ENCODE measurements around the gene FAM98C. TPM values are rescaled to one million over a fixed set of nuclear protein-coding genes. Genes with fewer than 3 reads are reported as not detected.
A peak's percentile ranks its signal among the peaks of the same experiment; 100 is the strongest.

FAM98C gene
- polyA plus RNA-seq, 1 donor (not counting 4 experiments of a cell fraction or from before 2014, with no cell fraction given): 5.8 TPM

DNA sequence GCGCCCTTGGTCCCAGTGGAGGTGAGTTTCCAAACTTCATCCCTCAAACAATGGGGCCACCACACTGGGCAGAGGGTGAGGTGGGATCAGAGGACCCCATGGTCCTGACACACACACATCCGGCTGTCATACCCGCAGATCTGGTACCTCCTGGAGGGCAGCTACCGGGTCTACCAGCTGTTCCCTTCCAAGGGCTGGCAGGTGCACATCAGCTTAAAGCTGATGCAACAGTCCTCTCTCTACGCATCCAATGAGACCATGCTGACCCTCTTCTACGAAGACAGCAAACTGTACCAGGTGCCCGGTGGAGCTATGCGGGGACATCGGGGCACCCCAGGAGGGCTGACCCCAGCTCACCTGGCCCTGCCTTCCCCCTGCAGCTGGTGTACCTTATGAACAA is 42.5 kb upstream of the FAM98C start:
- Histone ChIP-seq H3K9me1 (ENCODE audit: control insufficient read depth, extremely low read depth, insufficient read depth, low read length) (no peaks in the 10 kb centered on the region), H3K27ac (ENCODE audit: control insufficient read depth, insufficient read depth, low read length) (no peak overlapping the region), H3K9me3 (ENCODE audit: control insufficient read depth, low read depth, low read length) (no peaks in the 10 kb centered on the region), H3K9ac (ENCODE audit: control insufficient read depth, extremely low read depth, insufficient read depth, low read length) (no peak overlapping the region), H3K4me1 (ENCODE audit: control insufficient read depth, extremely low read depth, insufficient read depth, low read length) (peaks cover 6% of the 10 kb centered on the region), H2AFZ (ENCODE audit: control insufficient read depth, low read length) (no peak overlapping the region), H3K4me3 (ENCODE audit: control insufficient read depth in 2 of 3, extremely low read depth in 1 of 3, insufficient read depth in 2 of 3, low read depth in 1 of 3, low read length in 3 of 3) (no peak overlapping the region), H4K20me1 (ENCODE audit: control insufficient read depth, extremely low read depth, insufficient read depth, low read length) (no peaks in the 10 kb centered on the region), H3K27me3 (ENCODE audit: control insufficient read depth, extremely low read depth, insufficient read depth, low read length) (peaks cover 30% of the 10 kb centered on the region), H3K79me2 (ENCODE audit: control insufficient read depth, insufficient read depth, low read length) (no peaks in the 10 kb centered on the region), H3K36me3 (ENCODE audit: control insufficient read depth in 2 of 2, extremely low read depth in 1 of 2, insufficient read depth in 2 of 2, low read length in 2 of 2) (no peaks in the 10 kb centered on the region), H3K4me2 (ENCODE audit: control insufficient read depth, extremely low read depth, insufficient read depth, low read depth, low read length) (no peak overlapping the region)
- no peak for FAIRE-seq
- no peak for DNase-seq (ENCODE audit: low read depth, low spot score)
- dilution Hi-C loops (cut with MboI; ENCODE audit: extremely low pct_ligation_motif_present, low sequenced_read_pairs): no loop called here
- TF ChIP-seq EZH2 (IDR thresholded peaks at IDR 0.05; ENCODE audit: low read length): no peak
- TF ChIP-seq, protein P1, sequence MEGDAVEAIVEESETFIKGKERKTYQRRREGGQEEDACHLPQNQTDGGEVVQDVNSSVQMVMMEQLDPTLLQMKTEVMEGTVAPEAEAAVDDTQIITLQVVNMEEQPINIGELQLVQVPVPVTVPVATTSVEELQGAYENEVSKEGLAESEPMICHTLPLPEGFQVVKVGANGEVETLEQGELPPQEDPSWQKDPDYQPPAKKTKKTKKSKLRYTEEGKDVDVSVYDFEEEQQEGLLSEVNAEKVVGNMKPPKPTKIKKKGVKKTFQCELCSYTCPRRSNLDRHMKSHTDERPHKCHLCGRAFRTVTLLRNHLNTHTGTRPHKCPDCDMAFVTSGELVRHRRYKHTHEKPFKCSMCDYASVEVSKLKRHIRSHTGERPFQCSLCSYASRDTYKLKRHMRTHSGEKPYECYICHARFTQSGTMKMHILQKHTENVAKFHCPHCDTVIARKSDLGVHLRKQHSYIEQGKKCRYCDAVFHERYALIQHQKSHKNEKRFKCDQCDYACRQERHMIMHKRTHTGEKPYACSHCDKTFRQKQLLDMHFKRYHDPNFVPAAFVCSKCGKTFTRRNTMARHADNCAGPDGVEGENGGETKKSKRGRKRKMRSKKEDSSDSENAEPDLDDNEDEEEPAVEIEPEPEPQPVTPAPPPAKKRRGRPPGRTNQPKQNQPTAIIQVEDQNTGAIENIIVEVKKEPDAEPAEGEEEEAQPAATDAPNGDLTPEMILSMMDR (optimal IDR thresholded peaks at IDR 0.05 in 1 of 3, IDR thresholded peaks at IDR 0.05 in 1 of 3, conservative IDR thresholded peaks at IDR 0.05 in 1 of 3; ENCODE audit: extremely low read depth in 1 of 3, insufficient read depth in 2 of 3, low read length in 3 of 3): no peak

DNA sequence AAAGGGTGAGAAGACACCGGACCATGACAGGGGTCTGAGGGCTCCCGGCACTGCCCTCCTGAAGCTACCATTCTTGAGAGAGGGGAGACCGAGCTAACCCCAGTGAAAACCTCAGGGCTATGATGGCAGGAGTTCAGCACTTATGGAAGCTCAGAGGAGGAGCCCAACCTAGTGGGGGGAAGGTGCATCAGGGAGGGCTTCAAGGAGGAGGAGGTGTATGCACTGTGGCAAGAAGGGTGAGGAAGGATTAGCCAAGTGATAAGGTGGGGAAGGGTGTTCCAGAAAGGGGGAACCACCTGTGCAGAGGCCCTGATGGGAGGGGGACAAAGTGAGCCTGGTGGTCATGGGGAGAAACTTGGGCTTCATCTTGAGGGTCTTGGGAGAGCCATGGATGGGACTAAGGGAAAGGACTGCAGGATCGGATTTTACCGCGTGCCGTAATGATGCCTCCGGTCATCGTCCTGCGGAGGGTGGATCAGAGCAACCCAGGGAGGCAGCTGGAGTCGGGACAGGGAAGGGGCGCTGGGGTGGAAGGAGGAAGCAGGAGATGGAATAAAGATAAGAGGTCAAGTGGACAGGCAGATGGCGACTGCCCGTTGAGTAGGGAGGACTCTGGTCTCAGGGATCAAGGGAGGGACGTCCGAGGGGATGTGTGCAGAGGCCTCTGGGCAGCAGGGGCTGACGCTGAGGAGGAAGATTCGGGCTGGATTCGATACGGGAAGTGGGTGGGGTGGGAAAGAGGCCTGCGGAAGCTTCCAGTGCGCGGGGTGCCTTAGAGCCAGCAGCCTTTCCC is 41.9 kb upstream of the FAM98C start:
- H4K20me1 ChIP-seq (ENCODE audit: control insufficient read depth, extremely low read depth, insufficient read depth, low read length): no peaks in the 10 kb centered on the region
- H3K9me3 ChIP-seq (ENCODE audit: control insufficient read depth, low read depth, low read length): no peaks in the 10 kb centered on the region
- no peak for DNase-seq (ENCODE audit: low read depth, low spot score)
- no peaks in the 10 kb centered on the region for H3K9me1 ChIP-seq (ENCODE audit: control insufficient read depth, extremely low read depth, insufficient read depth, low read length)
- FAIRE-seq: no peak
- no peak overlapping the region for H3K9ac ChIP-seq (ENCODE audit: control insufficient read depth, extremely low read depth, insufficient read depth, low read length)
- TF ChIP-seq EZH2 (IDR thresholded peaks at IDR 0.05; ENCODE audit: low read length): no peak
- TF ChIP-seq, protein P1 (optimal IDR thresholded peaks at IDR 0.05 in 1 of 3, IDR thresholded peaks at IDR 0.05 in 1 of 3, conservative IDR thresholded peaks at IDR 0.05 in 1 of 3; ENCODE audit: extremely low read depth in 1 of 3, insufficient read depth in 2 of 3, low read length in 3 of 3): no peak
- H3K79me2 ChIP-seq (ENCODE audit: control insufficient read depth, insufficient read depth, low read length): no peaks in the 10 kb centered on the region
- peak overlapping the region; percentile 86 for H2AFZ ChIP-seq (ENCODE audit: control insufficient read depth, low read length)
- H3K27ac ChIP-seq (ENCODE audit: control insufficient read depth, insufficient read depth, low read length): no peak overlapping the region
- dilution Hi-C loops (cut with MboI; ENCODE audit: extremely low pct_ligation_motif_present, low sequenced_read_pairs): no loop called here
- no peaks in the 10 kb centered on the region for H3K36me3 ChIP-seq (ENCODE audit: control insufficient read depth in 2 of 2, extremely low read depth in 1 of 2, insufficient read depth in 2 of 2, low read length in 2 of 2)
- peak overlapping the region; percentile 40 to 64 (median 54) for H3K4me3 ChIP-seq (ENCODE audit: control insufficient read depth in 2 of 3, extremely low read depth in 1 of 3, insufficient read depth in 2 of 3, low read depth in 1 of 3, low read length in 3 of 3)
- peaks cover 6% of the 10 kb centered on the region for H3K4me1 ChIP-seq (ENCODE audit: control insufficient read depth, extremely low read depth, insufficient read depth, low read length)
- peaks cover 30% of the 10 kb centered on the region for H3K27me3 ChIP-seq (ENCODE audit: control insufficient read depth, extremely low read depth, insufficient read depth, low read length)
- H3K4me2 ChIP-seq (ENCODE audit: control insufficient read depth, extremely low read depth, insufficient read depth, low read depth, low read length): peak overlapping the region; percentile 72

All from keratinocyte (primary cell).